ENCODE data around the gene TBC1D9. TPM values are rescaled to one million over a fixed set of nuclear protein-coding genes. Genes with fewer than 3 reads are reported as not detected.

The TBC1D9 gene
- total RNA-seq, 1 experiment from 2014 or later, result 21.7 TPM

DNA sequence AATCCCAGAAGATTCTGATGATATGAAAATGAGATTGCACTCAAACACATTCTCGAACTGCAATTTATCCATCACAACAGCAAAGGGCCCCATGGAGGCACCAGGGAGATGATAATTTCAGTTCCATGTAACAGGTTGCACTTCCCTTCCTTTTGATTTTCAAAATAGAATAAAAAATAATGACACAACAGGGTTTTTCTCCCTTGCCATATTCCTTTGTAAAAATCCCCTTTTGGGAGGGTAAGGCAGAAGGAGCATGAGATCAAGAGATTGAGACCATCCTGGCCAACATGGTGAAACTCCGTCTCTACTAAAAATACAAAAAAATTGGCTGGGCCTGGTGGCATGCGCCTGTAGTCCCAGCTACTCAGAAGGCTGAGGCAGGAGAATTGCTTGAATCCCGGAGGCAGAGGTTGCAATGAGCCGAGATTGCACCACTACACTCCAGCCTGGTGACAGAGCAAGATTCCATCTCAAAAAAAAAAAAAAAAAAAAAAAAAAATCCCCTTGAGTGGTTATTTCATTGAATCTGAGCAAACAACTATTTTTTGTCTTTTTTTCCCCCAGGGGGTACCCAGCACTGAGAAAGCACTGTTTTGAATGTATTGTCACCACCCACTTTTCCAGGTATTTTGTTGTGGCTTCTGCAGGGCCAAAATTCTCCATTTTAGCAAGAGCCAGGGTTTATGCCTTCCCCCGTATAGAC lies 26.7 kb downstream of the TBC1D9 start:
- ChIA-PET POLR2A (no interaction called here), CTCF (no interaction called here)
- TF ChIP-seq SIN3A (IDR thresholded peaks at IDR 0.05; ENCODE audit: borderline replicate concordance, insufficient read depth, low read depth, low read length), result no peak
- TF ChIP-seq, protein P1, sequence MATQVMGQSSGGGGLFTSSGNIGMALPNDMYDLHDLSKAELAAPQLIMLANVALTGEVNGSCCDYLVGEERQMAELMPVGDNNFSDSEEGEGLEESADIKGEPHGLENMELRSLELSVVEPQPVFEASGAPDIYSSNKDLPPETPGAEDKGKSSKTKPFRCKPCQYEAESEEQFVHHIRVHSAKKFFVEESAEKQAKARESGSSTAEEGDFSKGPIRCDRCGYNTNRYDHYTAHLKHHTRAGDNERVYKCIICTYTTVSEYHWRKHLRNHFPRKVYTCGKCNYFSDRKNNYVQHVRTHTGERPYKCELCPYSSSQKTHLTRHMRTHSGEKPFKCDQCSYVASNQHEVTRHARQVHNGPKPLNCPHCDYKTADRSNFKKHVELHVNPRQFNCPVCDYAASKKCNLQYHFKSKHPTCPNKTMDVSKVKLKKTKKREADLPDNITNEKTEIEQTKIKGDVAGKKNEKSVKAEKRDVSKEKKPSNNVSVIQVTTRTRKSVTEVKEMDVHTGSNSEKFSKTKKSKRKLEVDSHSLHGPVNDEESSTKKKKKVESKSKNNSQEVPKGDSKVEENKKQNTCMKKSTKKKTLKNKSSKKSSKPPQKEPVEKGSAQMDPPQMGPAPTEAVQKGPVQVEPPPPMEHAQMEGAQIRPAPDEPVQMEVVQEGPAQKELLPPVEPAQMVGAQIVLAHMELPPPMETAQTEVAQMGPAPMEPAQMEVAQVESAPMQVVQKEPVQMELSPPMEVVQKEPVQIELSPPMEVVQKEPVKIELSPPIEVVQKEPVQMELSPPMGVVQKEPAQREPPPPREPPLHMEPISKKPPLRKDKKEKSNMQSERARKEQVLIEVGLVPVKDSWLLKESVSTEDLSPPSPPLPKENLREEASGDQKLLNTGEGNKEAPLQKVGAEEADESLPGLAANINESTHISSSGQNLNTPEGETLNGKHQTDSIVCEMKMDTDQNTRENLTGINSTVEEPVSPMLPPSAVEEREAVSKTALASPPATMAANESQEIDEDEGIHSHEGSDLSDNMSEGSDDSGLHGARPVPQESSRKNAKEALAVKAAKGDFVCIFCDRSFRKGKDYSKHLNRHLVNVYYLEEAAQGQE (IDR thresholded peaks at IDR 0.05; ENCODE audit: insufficient read depth in 1 of 2, low read depth in 2 of 2, low read length in 1 of 2), result no peak
- no peak for TF ChIP-seq POLR2AphosphoS5 (IDR thresholded peaks at IDR 0.05; ENCODE audit: low read depth, low read length)
- no peak for TF ChIP-seq TCF7L2 (IDR thresholded peaks at IDR 0.05; ENCODE audit: low read depth, low read length)
- TF ChIP-seq, protein P2, sequence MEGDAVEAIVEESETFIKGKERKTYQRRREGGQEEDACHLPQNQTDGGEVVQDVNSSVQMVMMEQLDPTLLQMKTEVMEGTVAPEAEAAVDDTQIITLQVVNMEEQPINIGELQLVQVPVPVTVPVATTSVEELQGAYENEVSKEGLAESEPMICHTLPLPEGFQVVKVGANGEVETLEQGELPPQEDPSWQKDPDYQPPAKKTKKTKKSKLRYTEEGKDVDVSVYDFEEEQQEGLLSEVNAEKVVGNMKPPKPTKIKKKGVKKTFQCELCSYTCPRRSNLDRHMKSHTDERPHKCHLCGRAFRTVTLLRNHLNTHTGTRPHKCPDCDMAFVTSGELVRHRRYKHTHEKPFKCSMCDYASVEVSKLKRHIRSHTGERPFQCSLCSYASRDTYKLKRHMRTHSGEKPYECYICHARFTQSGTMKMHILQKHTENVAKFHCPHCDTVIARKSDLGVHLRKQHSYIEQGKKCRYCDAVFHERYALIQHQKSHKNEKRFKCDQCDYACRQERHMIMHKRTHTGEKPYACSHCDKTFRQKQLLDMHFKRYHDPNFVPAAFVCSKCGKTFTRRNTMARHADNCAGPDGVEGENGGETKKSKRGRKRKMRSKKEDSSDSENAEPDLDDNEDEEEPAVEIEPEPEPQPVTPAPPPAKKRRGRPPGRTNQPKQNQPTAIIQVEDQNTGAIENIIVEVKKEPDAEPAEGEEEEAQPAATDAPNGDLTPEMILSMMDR (IDR thresholded peaks at IDR 0.05), result no peak
- ATAC-seq (no peak), DNase-seq (ENCODE audit: low read depth, low spot score) (no peak)
- H3K4me3 ChIP-seq (ENCODE audit: low read depth in 2 of 2, low read length in 2 of 2), result no peak overlapping the region
- peaks cover 39% of the 10 kb centered on the region for H3K4me1 ChIP-seq (ENCODE audit: control insufficient read depth, insufficient read depth, low read length)
- no peaks in the 10 kb centered on the region; the same call in 1 of the 2 replicates for H3K36me3 ChIP-seq (ENCODE audit: control insufficient read depth, insufficient read depth, low read length)
- no peaks in the 10 kb centered on the region for H3K27me3 ChIP-seq (ENCODE audit: control insufficient read depth, insufficient read depth, low read length)
- intact Hi-C loops (cut with micrococcal nuclease; ENCODE audit: unreplicated experiment), result no loop called here
- in situ Hi-C loops (cut with HindIII; ENCODE audit: low pct_unique_long_range_greater_than_20kb, low sequenced_read_pairs), result no loop called here
- H3K27ac ChIP-seq (ENCODE audit: low read length), result peak overlapping the region; percentile 82
- no peaks in the 10 kb centered on the region for H3K9me3 ChIP-seq (ENCODE audit: control insufficient read depth, insufficient read depth, low read depth, low read length)
- BruUV-seq (replicated peaks), result no TSS peak

DNA sequence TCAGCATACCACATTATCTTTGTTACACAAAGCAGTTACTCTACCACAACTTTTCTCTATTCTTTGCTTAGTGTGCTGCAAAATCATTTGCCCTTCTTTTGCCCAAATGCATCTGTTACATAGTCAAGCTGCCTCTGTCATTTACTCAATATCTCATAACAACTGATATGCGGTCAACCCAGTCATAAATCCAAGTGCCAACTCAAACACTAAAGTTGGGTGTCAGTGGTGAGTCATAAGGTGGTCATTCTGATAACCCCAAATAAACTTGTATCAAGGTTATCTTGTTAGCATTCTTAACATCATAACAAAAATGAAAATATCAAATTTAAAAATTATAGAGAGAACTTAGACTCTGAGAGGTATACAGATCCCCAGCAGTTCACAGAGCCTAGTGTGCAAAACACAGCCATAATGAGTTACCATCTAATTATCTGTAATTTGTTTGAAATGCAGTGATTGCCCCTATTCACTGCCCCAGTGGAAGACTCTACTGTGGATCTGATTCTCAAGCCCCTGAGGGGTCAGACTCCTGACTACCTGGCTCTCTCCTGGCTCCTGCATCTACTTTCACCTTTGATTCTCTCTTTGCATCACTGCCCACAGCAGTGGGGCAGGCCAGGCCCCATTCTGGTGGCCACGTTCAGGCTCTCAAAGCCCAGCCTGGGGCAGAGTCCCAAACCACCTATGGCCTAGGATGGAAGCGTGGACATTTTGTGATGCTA lies 29.2 kb downstream of the TBC1D9 start:
- no TSS peak for BruUV-seq (replicated peaks)
- no peaks in the 10 kb centered on the region; the same call in 1 of the 2 replicates for H3K36me3 ChIP-seq (ENCODE audit: control insufficient read depth, insufficient read depth, low read length)
- in situ Hi-C loops (cut with HindIII; ENCODE audit: low pct_unique_long_range_greater_than_20kb, low sequenced_read_pairs) (no loop called here), intact Hi-C loops (cut with micrococcal nuclease; ENCODE audit: unreplicated experiment) (no loop called here)
- DNase-seq (ENCODE audit: low read depth, low spot score) (no peak), ATAC-seq (peak; percentile 87)
- H3K27ac ChIP-seq (ENCODE audit: low read length), result peak overlapping the region; percentile 91
- peaks cover 39% of the 10 kb centered on the region for H3K4me1 ChIP-seq (ENCODE audit: control insufficient read depth, insufficient read depth, low read length)
- H3K4me3 ChIP-seq (ENCODE audit: low read depth in 2 of 2, low read length in 2 of 2), result no peak overlapping the region
- CTCF ChIA-PET, result no interaction called here
- POLR2A ChIA-PET, result no interaction called here
- H3K9me3 ChIP-seq (ENCODE audit: control insufficient read depth, insufficient read depth, low read depth, low read length), result no peaks in the 10 kb centered on the region
- H3K27me3 ChIP-seq (ENCODE audit: control insufficient read depth, insufficient read depth, low read length), result no peaks in the 10 kb centered on the region
- TF ChIP-seq, protein P1 (IDR thresholded peaks at IDR 0.05; ENCODE audit: insufficient read depth in 1 of 2, low read depth in 2 of 2, low read length in 1 of 2), result no peak
- TF ChIP-seq, protein P2 (IDR thresholded peaks at IDR 0.05), result no peak
- TF ChIP-seq SIN3A (IDR thresholded peaks at IDR 0.05; ENCODE audit: borderline replicate concordance, insufficient read depth, low read depth, low read length) (0 out of 2 replicates have a peak, but pooled peaks have one; percentile 62), POLR2AphosphoS5 (IDR thresholded peaks at IDR 0.05; ENCODE audit: low read depth, low read length) (peak; percentile 94), TCF7L2 (IDR thresholded peaks at IDR 0.05; ENCODE audit: low read depth, low read length) (peak; percentile 76; the same call in 1 of the 2 replicates)
